Activated CD8-positive, alpha-beta memory T cell treated with anti-CD3 and anti-CD28 coated beads for 24 hours (primary cell): ENCODE measurements around the gene INPP4A.
A peak's percentile ranks its signal among the peaks of the same experiment; 100 is the strongest.

Experiments used
- DNase-seq: peaks from one replicate; pipeline ENCODE4 v3.0.0-alpha.2; 2020

The INPP4A gene

GRCh38 chr2:98438190-98439133 is 6.2 kb upstream of the INPP4A start:
- no peak for DNase-seq

DNA sequence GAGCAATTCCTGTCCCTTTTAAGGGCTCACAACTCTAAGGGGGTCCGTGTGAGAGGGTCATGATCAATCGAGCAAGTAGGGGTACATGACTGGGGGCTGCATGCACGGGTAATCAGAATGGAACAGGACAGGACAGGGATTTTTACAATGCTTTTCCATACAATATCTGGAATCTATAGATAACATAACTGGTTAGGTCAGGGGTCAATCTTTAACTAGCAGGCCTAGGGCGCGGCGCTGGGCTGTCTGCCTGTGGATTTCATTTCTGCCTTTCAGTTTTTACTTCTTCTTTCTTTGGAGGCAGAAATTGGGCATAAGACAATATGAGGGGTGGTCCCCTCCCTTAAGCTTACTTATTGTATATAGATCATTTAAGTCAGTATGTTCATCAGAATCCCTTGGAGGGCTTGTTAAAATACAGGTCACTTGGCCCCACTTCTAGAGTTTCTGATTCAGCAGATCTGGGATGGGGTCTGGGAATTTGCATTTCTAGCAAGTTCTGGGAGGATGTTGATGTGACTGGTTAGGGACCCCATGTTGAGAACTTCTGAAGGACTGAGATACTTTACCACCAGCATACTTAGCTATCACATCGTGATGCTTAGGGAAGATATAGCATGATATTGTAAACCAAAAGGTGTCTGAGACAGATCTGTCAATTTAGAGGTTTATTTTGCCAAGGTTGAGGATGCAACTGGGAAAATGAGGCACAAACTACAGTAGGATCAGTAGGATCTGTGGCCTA is 2.8 kb upstream of the INPP4A start:
- DNase-seq: no peak

DNA sequence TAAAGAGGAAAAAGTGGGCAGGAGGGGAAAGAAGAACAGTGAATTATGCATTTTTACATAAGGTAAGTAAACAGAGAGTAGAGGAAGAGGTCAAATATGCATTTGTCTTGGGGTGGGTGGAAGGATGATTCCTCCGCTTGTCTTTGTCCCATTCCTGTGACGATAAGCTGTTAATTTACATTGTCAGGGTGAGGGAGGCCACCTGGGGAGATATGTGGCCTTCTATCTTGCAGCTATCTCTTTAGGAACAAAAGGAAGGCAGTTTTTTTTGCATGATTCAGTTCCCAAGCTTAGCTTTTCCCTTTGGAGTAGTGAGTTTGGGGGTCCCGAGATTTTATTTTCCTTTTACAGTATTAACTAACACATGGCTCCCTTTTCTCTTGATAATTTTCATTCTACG is 2.2 kb upstream of the INPP4A start:
- DNase-seq: no peak

DNA sequence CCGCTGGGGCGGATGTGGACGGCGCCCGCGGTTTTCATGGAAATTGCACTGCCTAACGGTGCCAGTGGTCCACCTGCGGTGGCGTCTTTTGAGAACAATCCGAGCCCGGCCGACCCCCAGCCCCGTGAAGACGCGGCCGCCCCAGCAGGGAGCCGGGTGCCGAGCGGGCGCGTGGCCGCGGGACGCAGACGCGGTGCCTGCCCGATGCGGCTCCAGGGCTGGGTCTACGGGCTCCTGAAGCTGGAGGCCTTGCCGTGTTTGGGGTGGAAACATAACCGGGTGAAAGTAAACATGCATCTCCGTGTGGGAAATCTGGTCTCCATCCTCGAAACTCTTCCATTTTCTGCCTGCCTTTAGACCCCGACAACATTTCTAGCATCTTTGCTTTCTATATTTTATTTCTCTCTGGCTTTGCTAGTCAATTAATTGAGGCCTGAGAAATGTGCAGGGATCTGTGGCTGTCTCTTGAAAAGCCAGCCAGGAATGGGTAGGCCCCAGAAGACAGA is 572 bp downstream of the INPP4A start:
- DNase-seq: no peak

- DNase-seq: peak; percentile 76
Observed at GRCh38 chr2:98445683-98446581, 1.3 kb downstream of the INPP4A start.

GRCh38 chr2:98446850-98447249 is 2.2 kb downstream of the INPP4A start:
- DNase-seq: no peak

DNA sequence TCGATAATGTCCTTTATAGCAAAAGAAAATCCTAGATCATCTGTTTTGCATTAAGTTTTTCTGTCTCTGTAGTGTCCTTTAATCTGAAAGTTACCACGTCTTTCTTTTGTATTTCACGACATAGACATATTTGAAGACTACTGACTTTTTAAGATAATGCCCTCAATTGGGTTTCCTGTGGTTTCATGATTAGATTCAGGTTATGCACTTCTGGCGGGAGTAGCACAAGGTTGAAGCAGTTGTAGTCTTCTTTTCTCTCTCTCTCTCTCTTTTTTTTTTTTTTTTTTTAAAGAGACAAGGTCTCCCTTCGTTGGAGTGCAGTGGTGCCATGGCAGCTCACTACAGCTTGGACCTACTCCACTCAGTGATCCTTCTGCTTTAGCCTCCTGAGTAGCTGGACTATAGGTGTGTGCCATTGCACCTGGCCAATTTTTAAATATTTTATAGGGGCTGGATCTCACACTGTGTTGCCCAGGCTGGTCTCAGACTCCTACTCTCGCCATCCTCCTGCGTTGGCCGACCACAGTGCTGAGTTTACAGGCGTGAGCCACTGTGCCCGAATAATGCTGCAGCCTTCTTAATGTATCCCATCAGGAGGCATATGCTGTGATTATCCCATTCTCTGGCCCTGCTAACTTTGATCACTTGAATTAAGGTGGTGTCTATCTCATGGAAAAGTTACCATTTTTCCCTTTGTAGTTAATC is 3.9 kb downstream of the INPP4A start:
- DNase-seq: peak; percentile 61

DNA sequence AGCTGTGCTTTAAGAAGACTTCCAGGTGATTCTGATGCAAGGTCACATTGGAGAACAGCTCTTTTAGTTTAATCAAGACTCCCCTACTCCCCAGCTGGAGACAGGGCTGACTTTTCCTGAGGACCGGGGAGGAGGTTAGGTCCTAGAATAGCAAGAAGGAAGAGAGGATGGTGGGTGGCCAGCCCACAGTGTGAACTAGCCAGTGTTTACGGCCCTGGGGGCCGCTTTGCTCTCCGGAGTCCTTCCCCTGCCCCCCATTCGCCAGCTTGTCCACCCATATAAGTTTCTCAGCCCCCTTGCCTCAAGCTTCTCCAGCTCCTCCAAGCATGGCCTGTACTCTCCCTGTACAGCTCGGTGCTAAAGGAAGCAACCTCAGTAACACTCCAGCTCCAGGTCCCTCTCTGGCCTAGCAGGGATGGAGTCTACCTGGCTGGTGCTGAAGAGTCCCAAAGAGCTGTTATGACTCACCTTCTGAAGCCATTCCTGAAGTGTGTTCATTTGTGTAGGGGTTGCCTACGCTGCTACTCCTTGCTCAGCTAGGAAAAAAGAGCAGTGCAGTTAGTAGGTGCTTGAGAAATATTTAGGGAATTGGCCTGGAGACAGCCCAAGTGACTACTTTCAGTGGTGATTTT is 7.9 kb downstream of the INPP4A start:
- no peak for DNase-seq

GRCh38 chr2:98453083-98453482 is 8.4 kb downstream of the INPP4A start:
- no peak for DNase-seq

DNA sequence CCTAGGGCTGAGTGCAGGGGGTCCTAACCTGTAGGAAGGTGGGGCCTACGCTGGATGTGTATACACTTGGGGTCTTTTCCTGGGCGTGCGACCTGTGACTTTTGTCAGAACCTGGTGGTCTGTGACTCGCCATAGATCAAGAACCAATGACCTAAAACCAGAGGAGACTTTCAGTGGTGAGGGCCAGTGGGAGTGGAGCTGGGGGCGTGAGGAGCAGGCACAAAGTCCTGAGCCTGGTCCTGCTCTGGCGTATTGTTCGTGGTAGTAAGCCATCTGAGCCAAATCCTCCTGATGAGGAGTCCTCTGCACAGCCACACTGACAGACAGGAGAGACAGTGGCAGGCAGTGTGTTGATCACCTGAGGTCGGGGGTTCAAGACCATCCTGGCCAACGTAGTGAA is 8.9 kb downstream of the INPP4A start:
- no peak for DNase-seq

- no peak for DNase-seq
Observed at GRCh38 chr2:98454073-98454472, 9.4 kb downstream of the INPP4A start.

DNA sequence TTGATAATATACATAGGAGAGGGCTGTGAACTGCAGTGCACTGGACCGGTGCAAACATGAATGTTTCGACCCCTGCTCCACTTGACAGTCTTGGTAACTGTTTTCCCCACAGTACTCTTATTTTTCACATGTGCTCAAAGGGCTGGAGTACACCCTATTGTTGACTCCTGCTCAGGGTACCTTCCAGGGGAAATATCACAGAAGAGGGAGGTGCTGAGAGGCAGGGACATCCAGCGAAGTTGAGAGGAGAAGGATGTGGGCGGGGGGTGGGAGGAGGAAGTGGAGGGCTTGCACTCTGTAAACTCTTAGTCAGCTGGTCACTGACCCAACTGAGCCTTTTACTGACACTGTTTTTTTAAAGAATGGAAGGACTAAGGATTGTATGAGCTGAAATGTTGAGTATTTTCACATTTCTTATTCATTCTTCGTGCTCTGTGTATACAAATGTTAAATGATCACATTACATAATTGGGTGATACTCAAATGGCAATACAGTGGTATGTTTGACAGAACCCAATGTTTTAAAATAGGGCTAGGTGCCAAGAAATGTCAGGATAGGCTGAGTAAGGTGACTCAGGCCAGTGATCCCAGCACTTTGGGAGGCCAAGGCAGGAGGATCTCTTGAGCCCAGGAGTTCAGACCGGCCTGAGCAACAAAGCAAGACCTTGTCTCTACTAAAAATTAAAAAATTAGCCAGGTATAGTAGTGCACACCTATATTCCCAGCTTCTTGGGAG is 10.0 kb downstream of the INPP4A start:
- no peak for DNase-seq

DNA sequence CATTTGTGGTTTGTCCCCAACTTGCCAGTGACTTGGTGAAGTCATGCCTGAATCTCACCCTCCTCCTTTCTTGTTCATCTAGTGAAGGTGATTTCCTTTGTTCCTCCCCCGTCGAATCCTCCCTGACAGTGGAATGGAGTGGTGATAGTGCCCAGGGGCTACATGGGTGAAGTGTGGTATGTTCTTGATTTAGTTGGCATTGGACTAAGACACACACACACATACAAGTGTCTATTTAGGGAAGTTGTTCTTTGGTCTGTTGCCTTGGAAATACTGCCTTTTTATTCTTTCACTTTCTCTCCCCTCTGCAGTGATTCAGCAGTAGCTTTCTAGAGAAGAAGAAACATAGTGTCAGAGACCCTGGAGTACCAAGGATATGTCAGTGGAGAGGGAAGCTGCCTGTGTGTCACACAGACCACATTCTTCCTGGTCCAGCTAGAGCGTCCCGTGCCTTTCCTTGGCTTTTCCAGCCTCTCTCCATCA is 10.9 kb downstream of the INPP4A start:
- peak; percentile 70 for DNase-seq

DNA sequence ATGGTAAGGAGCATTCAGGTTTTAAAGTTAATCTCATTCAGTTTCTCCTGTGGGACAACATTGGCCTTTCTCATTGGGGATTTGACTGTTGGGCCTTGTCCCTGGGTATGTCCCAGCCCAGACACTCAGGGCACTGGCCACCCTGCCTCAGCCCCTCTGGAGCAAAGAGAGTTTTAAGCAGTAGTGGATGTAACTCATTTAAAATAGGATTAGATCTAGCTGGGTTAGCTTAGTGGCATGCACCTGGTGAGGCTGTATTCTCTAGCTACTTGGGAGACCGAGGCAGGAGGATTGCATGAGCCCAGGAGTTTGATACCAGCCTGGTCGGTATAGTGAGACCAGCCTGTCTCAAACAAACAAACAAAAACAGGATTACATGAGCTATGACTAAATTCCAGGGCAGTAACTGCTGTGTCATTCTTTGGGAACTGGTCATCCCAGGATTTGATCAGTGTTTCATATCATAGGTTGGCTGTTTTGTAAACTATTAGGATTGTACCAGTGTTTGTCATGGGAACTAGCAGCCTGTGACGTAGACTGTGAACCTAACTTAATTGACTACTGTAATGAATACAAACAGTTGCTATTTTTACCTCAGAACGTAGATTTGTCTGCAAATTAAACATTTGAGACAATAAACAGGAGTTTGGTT is 12.5 kb downstream of the INPP4A start:
- no peak for DNase-seq

GRCh38 chr2:98458207-98458606 is 13.5 kb downstream of the INPP4A start:
- DNase-seq: peak; percentile 64

DNA sequence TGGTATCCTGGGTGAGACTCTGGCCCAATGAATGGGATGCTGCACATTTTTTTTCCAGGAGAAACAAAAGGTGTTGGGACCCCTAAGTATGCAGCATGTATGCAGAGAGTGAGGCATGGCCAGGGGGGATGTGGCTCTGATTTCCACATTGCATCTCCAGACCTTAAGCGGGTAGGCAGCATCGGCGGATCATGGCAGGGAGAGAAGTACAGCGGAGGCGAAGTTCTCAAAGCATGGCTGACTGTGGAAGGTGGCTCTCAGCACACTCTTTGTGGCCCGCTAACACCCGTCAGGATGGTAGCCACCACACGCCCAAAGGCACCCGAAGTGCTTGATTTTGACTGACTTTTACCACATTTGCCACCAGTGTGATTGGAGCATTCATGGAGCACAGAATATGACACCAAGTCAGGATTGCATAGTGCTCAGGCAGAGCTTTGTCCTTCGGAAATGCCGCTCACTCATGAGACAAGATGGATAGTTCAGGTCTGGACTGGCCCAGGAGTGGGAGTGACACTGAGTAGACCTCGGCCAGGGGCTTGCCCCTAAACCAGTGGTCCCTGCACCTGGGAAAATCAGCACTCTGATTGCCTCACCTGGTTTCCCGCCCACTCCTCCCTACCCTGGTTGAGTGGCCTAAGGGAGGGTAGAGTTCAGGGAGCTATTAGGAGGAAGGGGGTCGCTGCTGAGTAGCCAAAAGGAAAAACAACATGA is 14.2 kb downstream of the INPP4A start:
- peak; percentile 56 for DNase-seq

GRCh38 chr2:98459496-98460175 is 15.0 kb downstream of the INPP4A start:
- peak; percentile 58 for DNase-seq

- peak; percentile 84 for DNase-seq
Observed at GRCh38 chr2:98460573-98461497, 16.2 kb downstream of the INPP4A start.
